Measurements from ENCODE around the gene LPP.

The LPP gene

GRCh38 chr3:188915127-188915526 is 761.2 kb downstream of the LPP start:
- DNase-seq (ENCODE audit: low read depth), result no peak
- TF ChIP-seq CTCF (IDR thresholded peaks at IDR 0.05; ENCODE audit: control insufficient read depth, insufficient read depth, low read depth, low read length, missing control alignments), result no peak
- H3K4me3 ChIP-seq (ENCODE audit: control insufficient read depth, low read depth, low read length), result no peak overlapping the region

DNA sequence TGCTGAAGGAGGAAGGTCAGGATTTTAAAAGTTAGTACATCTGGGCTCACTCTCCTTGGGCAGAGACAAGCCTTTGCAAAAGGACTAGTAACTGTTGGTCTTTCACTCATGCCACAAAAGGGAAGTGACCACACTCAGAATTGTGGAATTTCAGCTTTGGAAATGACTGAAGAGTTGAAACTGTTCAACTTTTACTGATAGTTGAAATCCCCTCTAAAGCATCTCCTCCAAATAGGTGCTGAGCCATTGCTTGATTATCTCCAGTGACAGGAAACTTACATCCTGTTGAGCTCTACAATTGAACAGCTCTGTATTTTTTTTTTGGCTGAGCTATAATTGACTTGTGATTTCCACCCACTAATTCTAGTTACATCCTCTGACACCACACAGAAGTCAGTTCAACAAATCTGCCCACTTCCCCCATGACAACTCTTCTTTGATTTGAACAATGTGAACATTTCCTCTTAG is 763.0 kb downstream of the LPP start:
- H3K4me3 ChIP-seq (ENCODE audit: control insufficient read depth, low read depth, low read length), result no peak overlapping the region
- no peak for DNase-seq (ENCODE audit: low read depth)
- TF ChIP-seq CTCF (IDR thresholded peaks at IDR 0.05; ENCODE audit: control insufficient read depth, insufficient read depth, low read depth, low read length, missing control alignments), result no peak

DNA sequence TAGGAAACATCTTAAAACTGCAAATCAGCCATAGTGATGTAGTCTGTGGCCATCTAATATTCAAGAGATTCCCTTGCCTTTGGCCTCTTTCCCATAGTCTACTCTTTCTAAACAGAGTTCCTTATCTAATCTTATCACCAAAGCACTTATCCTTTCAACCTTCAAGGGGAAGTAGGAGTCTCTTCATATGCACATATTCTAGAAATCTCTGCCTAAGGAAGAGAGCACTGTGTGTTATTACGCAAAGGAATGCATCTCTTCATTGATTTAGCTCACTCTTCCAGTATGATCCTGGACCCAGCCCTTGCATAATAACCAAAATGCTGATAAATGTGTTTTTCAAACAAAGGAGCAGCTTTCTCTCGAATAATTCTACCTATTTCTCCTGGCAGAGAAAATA is 764.1 kb downstream of the LPP start:
- H3K4me3 ChIP-seq (ENCODE audit: control insufficient read depth, low read depth, low read length), result no peak overlapping the region
- no peak for DNase-seq (ENCODE audit: low read depth)
- no peak for TF ChIP-seq CTCF (IDR thresholded peaks at IDR 0.05; ENCODE audit: control insufficient read depth, insufficient read depth, low read depth, low read length, missing control alignments)

DNA sequence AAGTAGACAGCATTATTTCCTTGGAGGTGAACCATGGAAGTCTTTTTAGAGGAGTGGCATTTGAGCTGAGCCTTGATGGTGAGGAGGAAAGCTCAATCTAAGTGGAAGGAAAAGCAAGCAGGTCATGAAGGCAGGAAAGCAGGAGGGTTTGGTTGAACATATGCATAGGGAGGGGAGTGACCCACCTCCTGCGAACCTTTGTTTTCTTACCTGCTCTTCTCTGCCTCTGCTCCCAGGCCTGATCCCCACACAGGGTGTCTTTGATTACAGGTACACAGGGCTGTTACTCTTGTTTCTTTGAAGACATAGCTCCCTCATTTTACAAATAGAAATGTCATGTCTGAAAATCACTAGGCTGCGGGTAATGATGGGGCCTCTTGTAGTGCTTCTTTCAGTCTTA is 769.7 kb downstream of the LPP start:
- DNase-seq (ENCODE audit: low read depth), result no peak
- no peak for TF ChIP-seq CTCF (IDR thresholded peaks at IDR 0.05; ENCODE audit: control insufficient read depth, insufficient read depth, low read depth, low read length, missing control alignments)
- H3K4me3 ChIP-seq (ENCODE audit: control insufficient read depth, low read depth, low read length), result no peak overlapping the region

DNA sequence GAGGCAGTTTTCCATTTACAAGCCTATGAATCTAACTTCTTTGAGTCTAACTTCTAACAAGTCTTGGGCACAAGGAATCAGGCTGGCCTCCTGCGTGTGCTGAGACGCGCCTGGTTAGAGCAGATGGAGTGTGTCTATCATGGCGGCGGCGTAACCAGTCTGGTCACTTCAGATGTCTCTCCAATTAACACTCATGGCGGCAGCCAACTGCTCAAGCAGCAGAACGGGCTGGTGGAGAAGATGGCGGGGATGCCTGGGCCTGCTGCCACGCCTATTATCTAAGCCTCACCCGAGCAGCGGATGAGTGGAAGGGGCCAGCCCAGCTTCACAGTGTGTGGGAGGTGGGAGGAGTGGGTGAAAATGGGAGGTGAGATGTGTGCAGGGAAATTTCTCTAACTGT is 771.4 kb downstream of the LPP start:
- no peak for TF ChIP-seq CTCF (IDR thresholded peaks at IDR 0.05; ENCODE audit: control insufficient read depth, insufficient read depth, low read depth, low read length, missing control alignments)
- no peak for DNase-seq (ENCODE audit: low read depth)
- no peak overlapping the region for H3K4me3 ChIP-seq (ENCODE audit: control insufficient read depth, low read depth, low read length)

DNA sequence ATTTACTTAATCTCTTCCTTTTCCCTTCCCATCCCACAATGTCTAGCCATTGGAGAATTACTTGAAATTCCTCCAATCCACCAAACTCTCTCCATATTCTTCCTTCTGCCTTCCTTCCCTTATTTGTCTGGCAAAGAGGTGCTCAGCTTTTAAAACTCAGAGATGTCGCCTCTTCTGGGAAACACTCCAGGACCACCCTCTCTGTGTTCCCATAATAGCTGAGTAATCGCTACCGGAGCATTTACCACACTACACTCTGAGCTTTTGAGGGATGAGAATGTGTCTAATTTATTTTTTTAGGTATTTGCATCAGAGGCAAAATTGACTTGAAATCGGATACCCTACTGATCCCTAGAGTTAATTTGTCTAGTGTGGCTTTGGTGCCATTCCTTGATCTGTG is 772.2 kb downstream of the LPP start:
- no peak overlapping the region for H3K4me3 ChIP-seq (ENCODE audit: control insufficient read depth, low read depth, low read length)
- no peak for TF ChIP-seq CTCF (IDR thresholded peaks at IDR 0.05; ENCODE audit: control insufficient read depth, insufficient read depth, low read depth, low read length, missing control alignments)
- DNase-seq (ENCODE audit: low read depth), result no peak

All from AG09309 (cell line).